B cell (primary cell): ENCODE data around the gene NGDN. TPM values are rescaled to one million over a fixed set of nuclear protein-coding genes. Genes with fewer than 3 reads are reported as not detected.

Experiments used
- ATAC-seq: fragments of 200-7000 bp; cut with Tn5 transposase; one replicate; pipeline ENCODE4 v1.10.0; 2021; ENCODE audit warnings: low read depth, mild to moderate bottlenecking, moderate number of reproducible peaks, moderate library complexity
- CTCF ChIA-PET: fragments of 350-600 bp; sonication (Branson Sonifier 250); formaldehyde crosslinking; loops from one replicate; lab custom pipeline; 2021; ENCODE audit warnings: antibody characterized with exemption, inconsistent platforms; lab: Charles Lee
- POLR2A ChIA-PET: fragments of 350-600 bp; sonication (Branson Sonifier 250); formaldehyde crosslinking; loops from one replicate; lab custom pipeline; 2021; ENCODE audit warnings: antibody characterized with exemption; lab: Charles Lee
- DNase-seq: peaks from one replicate; pipeline ENCODE4 v3.0.0; 2013
- H2AFZ ChIP-seq: 2 replicates; pipeline ENCODE4 v1.6.1; 2012; ENCODE audit warnings: mild to moderate bottlenecking, low read depth, low read length; ENCODE audit not compliant: insufficient read depth, poor library complexity, severe bottlenecking
- H3K27ac ChIP-seq, 2 donors: 1 replicate in 1 of 2; 2 replicates in 1 of 2; pipeline ENCODE4 v1.5.1; 2012 to 2013; ENCODE audit warnings: low read length in 2 of 2, mild to moderate bottlenecking in 2 of 2, moderate library complexity in 1 of 2
- H3K27me3 ChIP-seq, 4 experiments: fragments of 200-600 bp in 1 of 4; sonication (generic) in 1 of 4; replicated peaks in 1 of 4; 1 replicate in 2 of 4; 2 replicates in 2 of 4; pipeline versions ENCODE4 v1.6.1 to v1.7.0; 2013 to 2016; ENCODE audit warnings: low read length in 3 of 4, mild to moderate bottlenecking in 2 of 4, mixed read lengths in 1 of 4, moderate library complexity in 1 of 4; ENCODE audit not compliant: insufficient read depth in 4 of 4, control insufficient read depth in 3 of 4; ENCODE audit errors: control extremely low read depth in 1 of 4
- H3K36me3 ChIP-seq, 2 experiments: replicated peaks in 1 of 2; 1 replicate in 1 of 2; 2 replicates in 1 of 2; pipeline versions ENCODE4 v1.6.1 to v1.7.1; 2013; ENCODE audit warnings: low read length in 1 of 2; ENCODE audit not compliant: insufficient read depth in 2 of 2, control insufficient read depth in 1 of 2; ENCODE audit errors: control extremely low read depth in 1 of 2, extremely low read depth in 1 of 2
- H3K4me1 ChIP-seq, 2 donors: fragments of 200-600 bp in 1 of 2; sonication (generic) in 1 of 2; 1 replicate in 1 of 2; 2 replicates in 1 of 2; pipeline versions ENCODE4 v1.5.1 to v1.6.1; 2013 to 2017; ENCODE audit warnings: low read length in 2 of 2; ENCODE audit not compliant: control insufficient read depth in 2 of 2, insufficient read depth in 2 of 2
- H3K4me2 ChIP-seq: replicated peaks from 2 replicates; pipeline ENCODE3; 2012; ENCODE audit warnings: mild to moderate bottlenecking, low read depth, low read length; ENCODE audit not compliant: poor library complexity, severe bottlenecking
- H3K4me3 ChIP-seq, 5 experiments: fragments of 200-600 bp in 1 of 5; sonication (generic) in 1 of 5; 1 replicate in 3 of 5; 2 replicates in 2 of 5; pipeline versions ENCODE4 v1.5.1 to v1.7.0; 2011 to 2016; ENCODE audit warnings: low read length in 4 of 5, mild to moderate bottlenecking in 4 of 5, low read depth in 2 of 5, control low read depth in 1 of 5, moderate library complexity in 1 of 5; ENCODE audit not compliant: insufficient read depth in 1 of 5; ENCODE audit errors: control extremely low read depth in 1 of 5, extremely low read depth in 1 of 5
- H3K79me2 ChIP-seq: fragments of 200-600 bp; sonication (generic); one replicate; pipeline ENCODE4 v1.6.0; 2016; ENCODE audit warnings: low read length; ENCODE audit not compliant: control insufficient read depth, insufficient read depth
- H3K9ac ChIP-seq: fragments of 200-600 bp; sonication (generic); 2 replicates; pipeline ENCODE4 v1.6.1; 2017; ENCODE audit warnings: mild to moderate bottlenecking, low read length, moderate library complexity
- H3K9me3 ChIP-seq, 3 donors: one replicate each; pipeline versions ENCODE4 v1.6.1 to v1.7.1; 2013; ENCODE audit warnings: low read length in 2 of 3; ENCODE audit not compliant: control insufficient read depth in 2 of 3, insufficient read depth in 1 of 3; ENCODE audit errors: control extremely low read depth in 1 of 3
- H4K20me1 ChIP-seq: 2 replicates; pipeline ENCODE4 v1.6.0; 2012; ENCODE audit warnings: mild to moderate bottlenecking, low read length; ENCODE audit not compliant: insufficient read depth, control insufficient read depth, poor library complexity, severe bottlenecking
- H3K27ac Mint-ChIP-seq: one replicate; pipeline ENCODE4 v1.8.0; 2021; ENCODE audit warnings: mixed read lengths
- H3K27me3 Mint-ChIP-seq: one replicate; pipeline ENCODE4 v1.8.0; 2021; ENCODE audit warnings: mixed read lengths
- H3K4me1 Mint-ChIP-seq: one replicate; pipeline ENCODE4 v1.8.0; 2021; ENCODE audit warnings: mixed read lengths
- H3K4me3 Mint-ChIP-seq: one replicate; pipeline ENCODE4 v1.8.0; 2021; ENCODE audit warnings: mixed read lengths
- H3K9me3 Mint-ChIP-seq: one replicate; pipeline ENCODE4 v1.8.0; 2022; ENCODE audit warnings: mixed read lengths; ENCODE audit not compliant: insufficient read depth
- CTCF ChIP-seq: fragments of 200-600 bp; IDR thresholded peaks from one replicate; pipeline ENCODE4 v1.8.0; 2022; ENCODE audit warnings: antibody characterized with exemption, mild to moderate bottlenecking
- EZH2 ChIP-seq: IDR thresholded peaks from 2 replicates; pipeline ENCODE4 v1.6.1; 2012; ENCODE audit warnings: borderline replicate concordance, low read depth, mild to moderate bottlenecking, moderate library complexity, low read length; ENCODE audit not compliant: insufficient read depth, poor library complexity, severe bottlenecking
- WGBS: methylation state at CpG from one replicate; pipeline ENCODE4 v1.1.5; 2013; ENCODE audit warnings: missing lambda C conversion rate; ENCODE audit not compliant: insufficient coverage; 5-methylcytosine and 5-hydroxymethylcytosine counted together
- intact Hi-C: fragments of 100-400 bp; cut with micrococcal nuclease; formaldehyde crosslinking; loops from one replicate; pipeline ENCODE4 v1.10.0; 2022
- polyA plus RNA-seq: library from polyadenylated mRNA; depleted of rRNA; stranded (reverse); fragments of >200 nt; gene quantifications from 2 replicates; pipeline ENCODE4 v1.2.3, GENCODE V29; 2012
- total RNA-seq, 2 donors: library from RNA; stranded (reverse); fragments of 120-200 nt in 1 of 2; gene quantifications; 1 replicate in 1 of 2; 2 replicates in 1 of 2; pipeline versions ENCODE4 v1.2.3 to v1.2.4, GENCODE V29; 2013 to 2022

The NGDN gene
- total and polyA plus RNA-seq, 2 donors (not counting 1 experiment from before 2014, with no cell fraction given): 66.7 to 81.8 TPM

- ChIA-PET POLR2A (no interaction called here), CTCF (no interaction called here)
- peaks cover 33% of the 10 kb centered on the region for H3K27me3 Mint-ChIP-seq
- Histone ChIP-seq H4K20me1 (no peaks in the 10 kb centered on the region), H3K4me2 (no peak overlapping the region), H3K27me3 (peaks cover 0 to 6% (median 1%) of the 10 kb centered on the region in 4 experiments), H3K79me2 (no peaks in the 10 kb centered on the region), H3K4me3 (no peak overlapping the region), H3K36me3 (no peaks in the 10 kb centered on the region), H3K9me3 (no peaks in the 10 kb centered on the region), H2AFZ (no peak overlapping the region), H3K4me1 (no peaks in the 10 kb centered on the region), H3K27ac (no peak overlapping the region), H3K9ac (no peak overlapping the region)
- H3K9me3 Mint-ChIP-seq: no peaks in the 10 kb centered on the region
- no peak for TF ChIP-seq CTCF
- TF ChIP-seq EZH2: no peak
- no peak overlapping the region for H3K4me3 Mint-ChIP-seq
- H3K4me1 Mint-ChIP-seq: no peaks in the 10 kb centered on the region
- 56% methylated on average over 14 of the region's 15 CpGs for WGBS
- no peak for ATAC-seq
- H3K27ac Mint-ChIP-seq: no peak overlapping the region
- intact Hi-C loops: no loop called here
- DNase-seq: no peak
These were observed 31.2 kb upstream of the NGDN start for GRCh38 chr14:23438101-23438971.

GRCh38 chr14:23439107-23439835, 30.2 kb upstream of the NGDN start:
- WGBS: 89% methylated on average over 6 of the region's 6 CpGs
- Histone ChIP-seq H3K4me2 (no peak overlapping the region), H3K4me1 (no peaks in the 10 kb centered on the region), H3K9me3 (no peaks in the 10 kb centered on the region), H3K4me3 (no peak overlapping the region), H3K27ac (no peak overlapping the region), H3K79me2 (no peaks in the 10 kb centered on the region), H3K36me3 (no peaks in the 10 kb centered on the region), H2AFZ (no peak overlapping the region), H4K20me1 (no peaks in the 10 kb centered on the region), H3K9ac (no peak overlapping the region), H3K27me3 (peaks cover 0 to 6% (median 1%) of the 10 kb centered on the region in 4 experiments)
- ATAC-seq (no peak), DNase-seq (no peak)
- Mint-ChIP-seq H3K4me3 (no peak overlapping the region), H3K27ac (no peak overlapping the region), H3K27me3 (peaks cover 36% of the 10 kb centered on the region), H3K4me1 (no peaks in the 10 kb centered on the region), H3K9me3 (no peaks in the 10 kb centered on the region)
- ChIA-PET CTCF (no interaction called here), POLR2A (no interaction called here)
- intact Hi-C loops: no loop called here
- TF ChIP-seq EZH2 (no peak), CTCF (no peak)
